Fibroblast of lung (primary cell): ENCODE measurements around the gene IRAK1. TPM values are rescaled to one million over a fixed set of nuclear protein-coding genes. Genes with fewer than 3 reads are reported as not detected.

ENCODE experiments used
- DNase-seq, 2 donors: peaks; one replicate each; pipeline versions ENCODE4 v3.0.0 to v3.0.0-alpha.2; 2010; ENCODE audit warnings: low read depth in 2 of 2
- H2AFZ ChIP-seq: 2 replicates; pipeline ENCODE4 v1.5.1; 2012; ENCODE audit warnings: low read length, control low read depth, inconsistent platforms
- H3K27ac ChIP-seq: 2 replicates; pipeline ENCODE4 v1.5.1; 2011; ENCODE audit warnings: low read length, control low read depth; ENCODE audit not compliant: insufficient read depth
- H3K27me3 ChIP-seq: 2 replicates; pipeline ENCODE4 v1.5.1; 2011; ENCODE audit warnings: mild to moderate bottlenecking, low read length; ENCODE audit not compliant: control insufficient read depth, insufficient read depth
- H3K36me3 ChIP-seq: 2 replicates; pipeline ENCODE4 v1.5.1; 2011; ENCODE audit warnings: low read length; ENCODE audit not compliant: control insufficient read depth, insufficient read depth
- H3K4me1 ChIP-seq: 2 replicates; pipeline ENCODE4 v1.5.1; 2011; ENCODE audit warnings: low read length; ENCODE audit not compliant: control insufficient read depth, insufficient read depth; ENCODE audit errors: extremely low read depth
- H3K4me2 ChIP-seq: 2 replicates; pipeline ENCODE4 v1.5.1; 2011; ENCODE audit warnings: low read length, control low read depth; ENCODE audit not compliant: insufficient read depth; ENCODE audit errors: extremely low read depth
- H3K4me3 ChIP-seq, 4 experiments: fragments of 200-600 bp in 1 of 4; sonication (generic) in 1 of 4; replicated peaks in 1 of 4; 2 replicates each; pipeline ENCODE4 v1.5.1; 2011 to 2016; ENCODE audit warnings: low read length in 4 of 4, low read depth in 3 of 4, mild to moderate bottlenecking in 3 of 4, control low read depth in 2 of 4, inconsistent platforms in 1 of 4, mixed read lengths in 1 of 4; ENCODE audit not compliant: insufficient read depth in 1 of 4; ENCODE audit errors: control extremely low read depth in 1 of 4
- H3K79me2 ChIP-seq: 2 replicates; pipeline ENCODE4 v1.5.1; 2012; ENCODE audit warnings: mild to moderate bottlenecking, low read length, inconsistent platforms; ENCODE audit not compliant: control insufficient read depth, insufficient read depth
- H3K9ac ChIP-seq: 2 replicates; pipeline ENCODE4 v1.5.1; 2011; ENCODE audit warnings: mild to moderate bottlenecking, low read length, control low read depth; ENCODE audit not compliant: insufficient read depth
- H3K9me3 ChIP-seq: 2 replicates; pipeline ENCODE4 v1.5.1; 2012; ENCODE audit warnings: low read depth, low read length; ENCODE audit not compliant: control insufficient read depth, insufficient read depth
- H4K20me1 ChIP-seq: 2 replicates; pipeline ENCODE4 v1.5.1; 2011; ENCODE audit warnings: low read length; ENCODE audit not compliant: control insufficient read depth, insufficient read depth; ENCODE audit errors: extremely low read depth
- EZH2 ChIP-seq: IDR thresholded peaks from 2 replicates; pipeline ENCODE4 v1.5.1; 2012; ENCODE audit warnings: low read length, control low read depth, mild to moderate bottlenecking; ENCODE audit errors: missing control alignments
- polyA plus RNA-seq, 2 donors: library from polyadenylated mRNA; depleted of rRNA in 1 of 2; stranded (reverse) in 1 of 2; unstranded in 1 of 2; fragments of >200 nt; gene quantifications; 2 replicates each; pipeline ENCODE4 v1.2.1, GENCODE V29; 2011 to 2012; ENCODE audit warnings: missing spikeins in 1 of 2
- total RNA-seq: library from RNA; depleted of rRNA; stranded (reverse); fragments of >200 nt; gene quantifications from 2 replicates; pipeline ENCODE4 v1.2.1, GENCODE V29; 2014
- TF ChIP-seq, protein P1 (sequence below), 2 donors: IDR thresholded peaks in 1 of 2; conservative IDR thresholded peaks in 1 of 2; 1 replicate in 1 of 2; 2 replicates in 1 of 2; pipeline ENCODE4 v1.5.1; 2011 to 2012; ENCODE audit warnings: low read length in 2 of 2, control low read depth in 1 of 2, inconsistent platforms in 1 of 2, low read depth in 1 of 2, mild to moderate bottlenecking in 1 of 2

Gene IRAK1
- total and polyA plus RNA-seq, 2 donors (not counting 1 experiment from before 2014, with no cell fraction given), result 25.9 to 65.9 TPM

DNA sequence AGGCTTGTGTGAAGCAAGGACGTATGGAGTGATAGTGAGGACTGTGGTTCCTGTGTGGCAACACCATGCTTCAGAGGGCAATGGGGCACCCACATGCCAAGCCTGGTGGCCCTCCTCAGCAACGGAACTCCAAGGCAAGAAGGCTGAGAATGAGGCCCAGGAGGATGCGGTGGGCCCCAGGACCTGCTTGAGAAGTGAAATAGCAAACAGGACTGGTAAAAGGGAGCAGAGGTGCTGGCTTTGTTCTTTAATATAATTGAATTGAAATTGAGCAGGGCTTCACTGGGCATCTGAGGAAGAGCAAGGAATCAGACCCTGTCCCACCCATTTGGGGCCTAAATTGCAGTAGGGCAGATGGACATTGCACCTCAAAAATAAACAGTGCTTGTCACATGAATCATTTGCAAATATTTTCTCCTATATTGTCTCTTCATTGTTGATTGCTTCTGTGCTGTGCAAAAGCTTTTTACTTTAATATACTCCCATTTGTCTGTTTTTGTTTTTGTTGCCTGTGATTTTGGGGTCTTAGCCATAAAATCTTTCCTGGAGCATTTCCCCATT lies 44.9 kb downstream of the IRAK1 start:
- no peaks in the 10 kb centered on the region for H4K20me1 ChIP-seq
- H2AFZ ChIP-seq, result no peak overlapping the region
- peaks cover 21% of the 10 kb centered on the region for H3K79me2 ChIP-seq
- H3K27me3 ChIP-seq, result no peaks in the 10 kb centered on the region
- no peak overlapping the region for H3K27ac ChIP-seq
- H3K9ac ChIP-seq, result no peak overlapping the region
- H3K4me2 ChIP-seq, result no peak overlapping the region
- H3K9me3 ChIP-seq, result no peaks in the 10 kb centered on the region
- no peaks in the 10 kb centered on the region for H3K36me3 ChIP-seq
- H3K4me1 ChIP-seq, result peaks cover 4% of the 10 kb centered on the region
- TF ChIP-seq, protein P1, sequence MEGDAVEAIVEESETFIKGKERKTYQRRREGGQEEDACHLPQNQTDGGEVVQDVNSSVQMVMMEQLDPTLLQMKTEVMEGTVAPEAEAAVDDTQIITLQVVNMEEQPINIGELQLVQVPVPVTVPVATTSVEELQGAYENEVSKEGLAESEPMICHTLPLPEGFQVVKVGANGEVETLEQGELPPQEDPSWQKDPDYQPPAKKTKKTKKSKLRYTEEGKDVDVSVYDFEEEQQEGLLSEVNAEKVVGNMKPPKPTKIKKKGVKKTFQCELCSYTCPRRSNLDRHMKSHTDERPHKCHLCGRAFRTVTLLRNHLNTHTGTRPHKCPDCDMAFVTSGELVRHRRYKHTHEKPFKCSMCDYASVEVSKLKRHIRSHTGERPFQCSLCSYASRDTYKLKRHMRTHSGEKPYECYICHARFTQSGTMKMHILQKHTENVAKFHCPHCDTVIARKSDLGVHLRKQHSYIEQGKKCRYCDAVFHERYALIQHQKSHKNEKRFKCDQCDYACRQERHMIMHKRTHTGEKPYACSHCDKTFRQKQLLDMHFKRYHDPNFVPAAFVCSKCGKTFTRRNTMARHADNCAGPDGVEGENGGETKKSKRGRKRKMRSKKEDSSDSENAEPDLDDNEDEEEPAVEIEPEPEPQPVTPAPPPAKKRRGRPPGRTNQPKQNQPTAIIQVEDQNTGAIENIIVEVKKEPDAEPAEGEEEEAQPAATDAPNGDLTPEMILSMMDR (conservative IDR thresholded peaks at IDR 0.05 in 1 of 2, IDR thresholded peaks at IDR 0.05 in 1 of 2; ENCODE audit: low read depth in 1 of 2, low read length in 2 of 2), result no peak
- no peak for TF ChIP-seq EZH2
- no peak overlapping the region for H3K4me3 ChIP-seq
- no peak for DNase-seq

DNA sequence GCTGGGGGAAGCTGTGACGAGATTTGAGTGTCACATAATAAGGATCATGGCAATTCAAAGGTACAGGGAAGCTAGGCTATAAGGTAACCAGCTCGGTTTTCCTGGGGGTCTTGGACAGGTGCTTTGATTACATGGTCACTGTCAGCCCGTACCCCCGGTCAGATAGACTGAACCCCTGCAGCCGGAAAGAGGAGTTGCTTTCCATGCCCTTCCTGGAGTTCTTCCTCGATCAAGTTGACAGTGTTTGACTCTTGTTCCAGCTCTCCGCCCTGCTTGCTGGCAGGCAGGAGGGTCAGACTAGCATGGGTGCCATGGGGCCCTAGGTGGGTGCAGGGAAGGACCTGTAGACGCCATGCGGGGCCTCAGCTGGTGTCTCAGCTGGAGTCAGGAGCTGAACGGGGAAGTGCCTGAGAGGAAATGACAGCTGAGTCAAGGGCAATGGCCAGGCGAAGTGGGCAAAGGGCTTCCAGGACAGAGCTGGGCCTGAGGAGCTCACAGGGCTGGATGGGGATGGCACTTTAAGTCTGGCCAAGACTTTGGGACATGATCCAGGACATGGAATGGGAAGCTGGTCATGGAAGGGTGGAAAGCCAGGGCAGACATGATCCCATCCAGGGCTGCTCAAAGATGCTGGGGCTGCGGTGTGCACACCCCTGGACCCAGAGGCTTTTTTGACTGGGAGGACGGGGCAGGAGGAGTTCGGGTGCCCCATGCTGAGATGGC lies 45.5 kb downstream of the IRAK1 start:
- Histone ChIP-seq H3K79me2 (peaks cover 27% of the 10 kb centered on the region), H3K4me2 (peak overlapping the region; percentile 96), H3K27me3 (no peaks in the 10 kb centered on the region), H3K4me1 (peaks cover 4% of the 10 kb centered on the region), H3K36me3 (no peaks in the 10 kb centered on the region), H3K9ac (no peak overlapping the region), H2AFZ (no peak overlapping the region), H3K4me3 (peak overlapping the region in 3 of 4 experiments; percentile 2 to 64 (median 8)), H3K27ac (no peak overlapping the region), H3K9me3 (no peaks in the 10 kb centered on the region), H4K20me1 (no peaks in the 10 kb centered on the region)
- TF ChIP-seq EZH2, result no peak
- TF ChIP-seq, protein P1 (conservative IDR thresholded peaks at IDR 0.05 in 1 of 2, IDR thresholded peaks at IDR 0.05 in 1 of 2; ENCODE audit: low read depth in 1 of 2, low read length in 2 of 2), result no peak
- no peak for DNase-seq

DNA sequence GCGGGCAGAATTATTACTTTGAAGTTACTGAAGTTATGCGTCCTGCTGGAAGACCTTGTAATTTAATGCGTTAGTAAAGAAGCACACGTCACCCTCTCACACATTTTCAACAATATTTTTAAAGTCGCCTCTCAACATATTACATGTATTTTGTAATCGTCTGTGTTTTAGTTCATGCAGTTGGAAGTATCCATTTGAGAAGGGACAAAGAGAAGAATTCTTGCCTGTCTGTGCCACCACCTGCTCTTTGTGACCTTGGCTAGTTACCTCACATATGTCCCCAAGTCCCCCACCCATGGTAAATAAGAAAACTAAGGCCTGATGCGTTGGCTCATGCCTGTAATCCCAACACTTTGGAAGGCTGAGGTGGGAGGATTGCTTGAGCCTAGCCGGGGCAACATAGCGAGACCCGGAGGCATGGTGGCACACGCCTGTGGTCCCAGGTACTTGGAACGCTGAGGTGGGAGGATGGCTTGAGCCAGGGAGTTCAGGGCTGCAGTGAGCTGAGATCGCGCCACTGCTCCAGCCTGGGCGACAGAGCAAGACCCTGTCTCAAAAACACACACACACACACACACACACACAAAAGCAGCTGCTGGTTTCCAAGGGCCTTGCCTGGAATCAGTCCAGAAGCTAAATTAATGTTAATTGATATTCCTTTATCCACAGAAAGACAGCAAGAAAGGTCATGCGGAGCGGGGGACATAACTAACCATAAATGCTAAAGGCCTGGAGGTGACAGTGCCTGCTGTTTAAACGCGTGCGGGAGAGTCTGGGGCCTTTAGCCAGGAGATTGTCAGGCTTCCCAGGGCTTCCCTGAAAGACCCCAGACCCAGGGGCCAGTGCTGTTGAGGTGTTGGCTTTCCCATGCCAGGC lies 46.3 kb downstream of the IRAK1 start:
- Histone ChIP-seq H3K4me2 (peak overlapping the region; percentile 96), H3K79me2 (peaks cover 35% of the 10 kb centered on the region), H3K4me3 (peak overlapping the region; percentile 44 to 84 (median 55)), H3K4me1 (peaks cover 7% of the 10 kb centered on the region), H4K20me1 (no peaks in the 10 kb centered on the region), H3K36me3 (no peaks in the 10 kb centered on the region), H3K9ac (peak overlapping the region; percentile 98), H3K27ac (peak overlapping the region; percentile 63), H3K27me3 (no peaks in the 10 kb centered on the region), H2AFZ (no peak overlapping the region), H3K9me3 (no peaks in the 10 kb centered on the region)
- TF ChIP-seq EZH2, result no peak
- TF ChIP-seq, protein P1 (conservative IDR thresholded peaks at IDR 0.05 in 1 of 2, IDR thresholded peaks at IDR 0.05 in 1 of 2; ENCODE audit: low read depth in 1 of 2, low read length in 2 of 2), result no peak
- no peak for DNase-seq
